T-helper 1 cell (primary cell): ENCODE data around the gene SINHCAF.

ENCODE experiments used
- DNase-seq, 5 donors: peaks; one replicate each; pipeline ENCODE4 v3.0.0-alpha.2; 2012 to 2020

Gene SINHCAF

GRCh38 chr12:31331242-31331641, 5.3 kb upstream of the SINHCAF start:
- no peak for DNase-seq

GRCh38 chr12:31326736-31327659, 1.0 kb upstream of the SINHCAF start:
- DNase-seq, result no peak

GRCh38 chr12:31325524-31325875, 450 bp downstream of the SINHCAF start:
- DNase-seq, result peak in 2 of 5 donors; percentile 12 to 14

- peak; percentile 9 to 48 (median 19) for DNase-seq
These were observed 966 bp downstream of the SINHCAF start for GRCh38 chr12:31324845-31325523.

GRCh38 chr12:31324116-31324844, 1.7 kb downstream of the SINHCAF start:
- DNase-seq, result peak; percentile 58 to 79 (median 76)

- peak in 4 of 5 donors; percentile 32 to 62 (median 50) for DNase-seq
These were observed 2.4 kb downstream of the SINHCAF start for GRCh38 chr12:31323391-31324115.

GRCh38 chr12:31322801-31323207, 3.1 kb downstream of the SINHCAF start:
- no peak for DNase-seq

GRCh38 chr12:31321897-31322228, 4.1 kb downstream of the SINHCAF start:
- no peak for DNase-seq

GRCh38 chr12:31321186-31321896, 4.6 kb downstream of the SINHCAF start:
- DNase-seq, result peak in 1 of 5 donors; percentile 38

- DNase-seq, result no peak
These were observed 7.2 kb downstream of the SINHCAF start for GRCh38 chr12:31318657-31319269.

GRCh38 chr12:31317471-31318395, 8.2 kb downstream of the SINHCAF start:
- peak in 1 of 5 donors; percentile 11 for DNase-seq

GRCh38 chr12:31316891-31317290, 9.1 kb downstream of the SINHCAF start:
- no peak for DNase-seq

- no peak for DNase-seq
These were observed 10.0 kb downstream of the SINHCAF start for GRCh38 chr12:31315784-31316465.

- DNase-seq, result no peak
These were observed 10.8 kb downstream of the SINHCAF start for GRCh38 chr12:31315044-31315715.

- no peak for DNase-seq
These were observed 13.5 kb downstream of the SINHCAF start for GRCh38 chr12:31312431-31312830.

- no peak for DNase-seq
These were observed 14.2 kb downstream of the SINHCAF start for GRCh38 chr12:31311634-31312258.

GRCh38 chr12:31310488-31310887, 15.5 kb downstream of the SINHCAF start:
- DNase-seq, result no peak

- DNase-seq, result no peak
These were observed 16.7 kb downstream of the SINHCAF start for GRCh38 chr12:31309279-31309678.

GRCh38 chr12:31308116-31308515, 17.8 kb downstream of the SINHCAF start:
- no peak for DNase-seq
